A673 (cell line): Measurements from ENCODE around the gene MYO1D.

Experiments
- EZH2 ChIP-seq: fragments of 200-600 bp; sonication (generic); IDR thresholded peaks from 2 replicates; pipeline ENCODE4 v1.6.1; 2017; ENCODE audit warnings: borderline replicate concordance, low read depth, mild to moderate bottlenecking, mixed read lengths, antibody characterized with exemption, low read length; ENCODE audit not compliant: poor library complexity, severe bottlenecking
- TF ChIP-seq, protein P1 (sequence below): fragments of 300-800, 200-600 bp; sonication (generic); conservative IDR thresholded peaks from 2 replicates; pipeline ENCODE4 v1.5.1; 2017; ENCODE audit warnings: low read depth, mild to moderate bottlenecking, antibody characterized with exemption, low read length, moderate library complexity, mixed read lengths

DNA sequence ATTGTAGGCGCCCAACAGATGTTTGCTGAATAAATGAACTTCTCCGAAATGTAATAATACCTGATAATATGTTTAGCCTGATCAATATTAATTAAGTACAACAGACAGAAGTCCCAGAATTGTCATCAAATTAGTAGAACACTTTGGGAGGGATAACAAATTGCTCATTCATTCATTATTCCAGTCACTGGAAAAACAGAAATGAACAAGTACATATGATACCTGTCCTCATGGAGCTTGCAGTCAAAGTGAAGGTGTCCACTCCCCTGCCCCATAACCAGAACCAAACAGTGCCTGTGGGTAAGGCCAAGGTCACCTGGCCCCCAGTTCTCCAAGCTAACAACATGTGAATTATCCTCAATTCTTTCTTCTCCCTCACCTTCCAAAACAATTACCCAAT, 42.8 kb downstream of the MYO1D start:
- no peak for TF ChIP-seq EZH2
- TF ChIP-seq, protein P1, sequence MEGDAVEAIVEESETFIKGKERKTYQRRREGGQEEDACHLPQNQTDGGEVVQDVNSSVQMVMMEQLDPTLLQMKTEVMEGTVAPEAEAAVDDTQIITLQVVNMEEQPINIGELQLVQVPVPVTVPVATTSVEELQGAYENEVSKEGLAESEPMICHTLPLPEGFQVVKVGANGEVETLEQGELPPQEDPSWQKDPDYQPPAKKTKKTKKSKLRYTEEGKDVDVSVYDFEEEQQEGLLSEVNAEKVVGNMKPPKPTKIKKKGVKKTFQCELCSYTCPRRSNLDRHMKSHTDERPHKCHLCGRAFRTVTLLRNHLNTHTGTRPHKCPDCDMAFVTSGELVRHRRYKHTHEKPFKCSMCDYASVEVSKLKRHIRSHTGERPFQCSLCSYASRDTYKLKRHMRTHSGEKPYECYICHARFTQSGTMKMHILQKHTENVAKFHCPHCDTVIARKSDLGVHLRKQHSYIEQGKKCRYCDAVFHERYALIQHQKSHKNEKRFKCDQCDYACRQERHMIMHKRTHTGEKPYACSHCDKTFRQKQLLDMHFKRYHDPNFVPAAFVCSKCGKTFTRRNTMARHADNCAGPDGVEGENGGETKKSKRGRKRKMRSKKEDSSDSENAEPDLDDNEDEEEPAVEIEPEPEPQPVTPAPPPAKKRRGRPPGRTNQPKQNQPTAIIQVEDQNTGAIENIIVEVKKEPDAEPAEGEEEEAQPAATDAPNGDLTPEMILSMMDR: no peak
